AG10803 (cell line): ENCODE measurements around the gene WNT11.

ENCODE experiments used
- DNase-seq: peaks from one replicate; pipeline ENCODE4 v3.0.0; 2010; ENCODE audit warnings: low read depth
- H3K4me3 ChIP-seq: 2 replicates; pipeline ENCODE4 v1.5.1; 2011; ENCODE audit warnings: mild to moderate bottlenecking, low read length, control low read depth
- TF ChIP-seq, protein P1 (sequence below): conservative IDR thresholded peaks from 2 replicates; pipeline ENCODE4 v1.5.1; 2011; ENCODE audit warnings: mild to moderate bottlenecking, low read length, control low read depth, inconsistent platforms

WNT11 gene

GRCh38 chr11:76184551-76184993, 21.7 kb downstream of the WNT11 start:
- DNase-seq = no peak

GRCh38 chr11:76181371-76181770, 24.9 kb downstream of the WNT11 start:
- DNase-seq = no peak
- TF ChIP-seq, protein P1, sequence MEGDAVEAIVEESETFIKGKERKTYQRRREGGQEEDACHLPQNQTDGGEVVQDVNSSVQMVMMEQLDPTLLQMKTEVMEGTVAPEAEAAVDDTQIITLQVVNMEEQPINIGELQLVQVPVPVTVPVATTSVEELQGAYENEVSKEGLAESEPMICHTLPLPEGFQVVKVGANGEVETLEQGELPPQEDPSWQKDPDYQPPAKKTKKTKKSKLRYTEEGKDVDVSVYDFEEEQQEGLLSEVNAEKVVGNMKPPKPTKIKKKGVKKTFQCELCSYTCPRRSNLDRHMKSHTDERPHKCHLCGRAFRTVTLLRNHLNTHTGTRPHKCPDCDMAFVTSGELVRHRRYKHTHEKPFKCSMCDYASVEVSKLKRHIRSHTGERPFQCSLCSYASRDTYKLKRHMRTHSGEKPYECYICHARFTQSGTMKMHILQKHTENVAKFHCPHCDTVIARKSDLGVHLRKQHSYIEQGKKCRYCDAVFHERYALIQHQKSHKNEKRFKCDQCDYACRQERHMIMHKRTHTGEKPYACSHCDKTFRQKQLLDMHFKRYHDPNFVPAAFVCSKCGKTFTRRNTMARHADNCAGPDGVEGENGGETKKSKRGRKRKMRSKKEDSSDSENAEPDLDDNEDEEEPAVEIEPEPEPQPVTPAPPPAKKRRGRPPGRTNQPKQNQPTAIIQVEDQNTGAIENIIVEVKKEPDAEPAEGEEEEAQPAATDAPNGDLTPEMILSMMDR = no peak
- no peak overlapping the region for H3K4me3 ChIP-seq

More at GRCh38 chr11:76184551-76184993, 21.7 kb downstream of the WNT11 start:
- TF ChIP-seq, protein P1 = no peak
- H3K4me3 ChIP-seq = no peak overlapping the region

DNA sequence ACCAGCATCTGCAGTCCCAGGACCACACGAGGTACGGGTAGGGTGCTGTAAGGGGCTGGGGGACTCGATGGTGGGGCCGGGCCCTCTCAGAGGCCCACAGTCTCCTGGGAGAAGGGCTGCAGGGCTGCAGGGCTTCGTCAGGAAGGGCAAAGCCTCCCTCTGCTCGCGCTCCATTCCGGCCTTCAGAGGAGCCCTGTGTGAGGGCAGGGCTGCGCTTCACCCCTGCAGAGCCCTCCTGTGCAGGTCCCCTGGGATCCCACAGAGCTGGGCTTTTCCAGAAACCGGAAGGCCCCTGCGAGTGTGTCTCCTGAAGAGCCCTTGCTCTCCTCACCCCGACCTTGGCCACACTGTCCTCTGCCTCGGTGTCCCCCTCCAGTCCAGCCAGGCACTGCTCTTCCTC, 27.2 kb downstream of the WNT11 start:
- TF ChIP-seq, protein P1 = no peak
- no peak for DNase-seq

GRCh38 chr11:76177250-76177686, 29.0 kb downstream of the WNT11 start:
- H3K4me3 ChIP-seq = no peak overlapping the region
- DNase-seq = no peak
- TF ChIP-seq, protein P1 = no peak

More for the DNA sequence above, 27.2 kb downstream of the WNT11 start:
- H3K4me3 ChIP-seq = no peak overlapping the region

- no peak for DNase-seq
- H3K4me3 ChIP-seq = no peak overlapping the region
- TF ChIP-seq, protein P1 = no peak
Observed at GRCh38 chr11:76176463-76176862, 29.8 kb downstream of the WNT11 start.

- TF ChIP-seq, protein P1 = no peak
- H3K4me3 ChIP-seq = no peak overlapping the region
- DNase-seq = no peak
Observed at GRCh38 chr11:76175783-76176182, 30.5 kb downstream of the WNT11 start.

DNA sequence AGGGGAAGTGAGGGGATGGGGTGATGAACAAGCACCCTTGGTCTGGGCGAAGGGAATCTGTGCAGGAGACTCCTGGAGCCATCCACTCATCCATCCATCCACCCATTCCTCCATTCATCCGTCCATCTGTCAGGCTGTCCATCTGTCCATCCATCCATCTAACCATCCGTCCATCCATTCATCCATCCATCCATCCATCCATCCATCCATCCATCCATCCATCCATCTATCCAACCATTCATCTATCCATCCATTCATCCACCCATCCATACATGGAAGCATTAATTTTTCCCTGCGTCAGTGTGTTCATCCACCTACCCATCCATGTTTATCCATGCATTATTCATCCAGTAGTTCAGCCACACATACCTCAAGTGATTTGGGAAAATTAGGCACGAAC, 32.0 kb downstream of the WNT11 start:
- TF ChIP-seq, protein P1 = no peak
- DNase-seq = no peak
- no peak overlapping the region for H3K4me3 ChIP-seq
